Erythroblast (primary cell): ENCODE measurements around the gene GNA12.

Experiments used
- GATA1 ChIP-seq: IDR thresholded peaks from 2 replicates; pipeline ENCODE4 v1.6.1; 2011; ENCODE audit warnings: low read depth, mild to moderate bottlenecking, control low read depth, low read length, moderate library complexity
- POLR2A ChIP-seq: IDR thresholded peaks from 2 replicates; pipeline ENCODE4 v1.6.1; 2011; ENCODE audit warnings: mild to moderate bottlenecking, low read length

DNA sequence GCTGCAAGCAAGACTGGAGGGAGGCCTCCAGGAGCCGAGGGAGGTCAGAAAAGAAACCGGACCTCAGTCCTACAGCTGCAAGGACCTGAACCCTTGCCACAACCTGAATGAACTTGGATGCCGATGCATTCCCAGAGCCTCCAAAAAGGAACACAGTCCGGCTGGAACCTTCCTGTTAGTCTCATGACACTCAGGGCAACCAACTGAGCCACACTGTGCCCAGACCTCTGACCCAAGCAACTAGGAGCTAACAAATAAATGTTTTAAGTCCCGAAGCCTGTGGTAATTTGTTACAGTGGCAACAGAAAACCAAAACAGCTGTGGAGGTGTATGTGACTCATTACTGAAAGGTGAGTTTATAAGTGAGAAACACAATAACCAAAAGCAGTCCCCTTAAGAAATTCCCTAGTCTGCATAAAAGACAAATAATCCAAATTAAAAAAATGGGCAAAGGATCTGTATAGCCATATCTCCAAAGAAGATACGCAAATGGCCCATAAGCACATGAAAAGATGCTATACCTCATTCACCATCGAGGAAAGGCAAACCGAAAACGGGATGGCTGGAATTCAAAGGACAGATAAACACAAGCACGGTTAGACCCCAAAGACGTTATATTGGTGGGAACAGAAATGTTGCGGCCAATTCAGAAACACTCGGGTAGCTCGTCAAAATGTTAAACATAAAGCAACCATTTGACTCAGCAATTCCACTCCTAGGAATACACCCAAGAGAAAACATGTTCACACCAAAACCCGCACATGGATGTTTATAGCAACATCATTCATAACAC is 24.8 kb downstream of the GNA12 start:
- TF ChIP-seq POLR2A (no peak), GATA1 (no peak)
